HL-60/S4 (cell line): Measurements from ENCODE around the gene ZNF329.
"Not testable (repeated sequence)": the region's sequence is repeated elsewhere in the genome, so short reads cannot be mapped to it uniquely, and the experiment has no call there.

ENCODE experiments used
- in situ Hi-C: fragments of 300-500 bp; cut with MboI; formaldehyde crosslinking; loops from 2 replicates; pipeline ENCODE4 v1.14.3; 2022; ENCODE audit warnings: low sequenced_read_pairs

ZNF329 gene

GRCh38 chr19:58150328-58150921 lies at the start of gene ZNF329:
ZNF329 (minus strand) TSS chr19:58150789; CDS start chr19:58129503, 21,286 bp downstream.
- in situ Hi-C loops, result no loop called here

- in situ Hi-C loops, result no loop called here
Observed at GRCh38 chr19:58196901-58197616, 46.5 kb upstream of the ZNF329 start.

- in situ Hi-C loops, result no loop called here
Observed at GRCh38 chr19:58183817-58184215, 33.2 kb upstream of the ZNF329 start.

- in situ Hi-C loops, result no loop called here
Observed at GRCh38 chr19:58182989-58183816, 32.6 kb upstream of the ZNF329 start, which contains the start of gene ZNF274. ZNF274 (plus strand) TSS chr19:58183061; CDS start chr19:58183966, 905 bp downstream.

- in situ Hi-C loops, result no loop called here
Observed at GRCh38 chr19:58182577-58182988, 32.0 kb upstream of the ZNF329 start.

GRCh38 chr19:58181902-58182576 lies 31.4 kb upstream of the ZNF329 start:
- in situ Hi-C loops, result no loop called here

GRCh38 chr19:58170860-58171259 lies 20.3 kb upstream of the ZNF329 start:
- in situ Hi-C loops, result no loop called here

GRCh38 chr19:58166708-58167280 lies 16.2 kb upstream of the ZNF329 start:
- in situ Hi-C loops, result no loop called here

GRCh38 chr19:58166268-58166667 lies 15.7 kb upstream of the ZNF329 start:
- in situ Hi-C loops, result no loop called here

GRCh38 chr19:58157045-58157728 lies 6.6 kb upstream of the ZNF329 start:
- in situ Hi-C loops, result no loop called here

- in situ Hi-C loops, result no loop called here
Observed at GRCh38 chr19:58154679-58155648, 4.4 kb upstream of the ZNF329 start.

- in situ Hi-C loops, result no loop called here
Observed at GRCh38 chr19:58154287-58154678, 3.7 kb upstream of the ZNF329 start.

- in situ Hi-C loops, result no loop called here
Observed at GRCh38 chr19:58153386-58153785, 2.8 kb upstream of the ZNF329 start.

- in situ Hi-C loops, result not testable (repeated sequence)
Observed at GRCh38 chr19:58147475-58147874, 3.1 kb downstream of the ZNF329 start.

GRCh38 chr19:58145849-58146248 lies 4.7 kb downstream of the ZNF329 start:
- in situ Hi-C loops, result no loop called here

GRCh38 chr19:58134244-58134643 lies 16.3 kb downstream of the ZNF329 start:
- in situ Hi-C loops, result no loop called here

- in situ Hi-C loops, result no loop called here
Observed at GRCh38 chr19:58129284-58129683, 21.3 kb downstream of the ZNF329 start.

- in situ Hi-C loops, result no loop called here
Observed at GRCh38 chr19:58128041-58128685, 22.4 kb downstream of the ZNF329 start.
